Naive thymus-derived CD4-positive, alpha-beta T cell (primary cell): ENCODE measurements around the gene KHNYN. TPM values are rescaled to one million over a fixed set of nuclear protein-coding genes. Genes with fewer than 3 reads are reported as not detected.

Experiments used
- ATAC-seq: fragments of 150-1000 bp; cut with Tn5 transposase; 2 replicates; pipeline ENCODE4 v1.10.0; 2021; ENCODE audit warnings: mild to moderate bottlenecking, moderate library complexity
- CTCF ChIA-PET: fragments of 350-600 bp; sonication (Branson Sonifier 250); formaldehyde crosslinking; loops from one replicate; lab custom pipeline; 2021; ENCODE audit warnings: antibody characterized with exemption; lab: Charles Lee
- POLR2A ChIA-PET: fragments of 350-600 bp; sonication (Branson Sonifier 250); formaldehyde crosslinking; loops from one replicate; lab custom pipeline; 2021; ENCODE audit warnings: antibody characterized with exemption, inconsistent platforms; lab: Charles Lee
- DNase-seq, 9 donors: peaks; one replicate each; pipeline versions ENCODE4 v3.0.0 to v3.0.0-alpha.2; 2020 to 2022; ENCODE audit warnings: mixed read lengths in 1 of 9
- H3K27ac ChIP-seq: one replicate; pipeline ENCODE4 v1.7.0; 2013; ENCODE audit warnings: mild to moderate bottlenecking, low read depth, low read length, moderate library complexity
- H3K27me3 ChIP-seq, 2 donors: one replicate each; pipeline ENCODE4 v1.7.0; 2013; ENCODE audit warnings: low read length in 2 of 2, mild to moderate bottlenecking in 2 of 2, moderate library complexity in 2 of 2; ENCODE audit not compliant: control insufficient read depth in 2 of 2, insufficient read depth in 2 of 2
- H3K36me3 ChIP-seq, 3 experiments: 1 replicate in 2 of 3; 2 replicates in 1 of 3; pipeline ENCODE4 v1.7.0; 2013; ENCODE audit warnings: low read length in 3 of 3, mild to moderate bottlenecking in 3 of 3, moderate library complexity in 1 of 3; ENCODE audit not compliant: insufficient read depth in 3 of 3, control insufficient read depth in 2 of 3
- H3K4me1 ChIP-seq, 2 donors: one replicate each; pipeline ENCODE4 v1.7.0; 2013; ENCODE audit warnings: low read length in 2 of 2, mild to moderate bottlenecking in 2 of 2, moderate library complexity in 1 of 2; ENCODE audit not compliant: control insufficient read depth in 2 of 2, insufficient read depth in 2 of 2
- H3K4me3 ChIP-seq: 2 replicates; pipeline ENCODE4 v1.7.0; 2013; ENCODE audit warnings: mild to moderate bottlenecking, low read length
- H3K9me3 ChIP-seq, 3 experiments: 1 replicate in 2 of 3; 2 replicates in 1 of 3; pipeline ENCODE4 v1.7.0; 2013; ENCODE audit warnings: low read length in 3 of 3; ENCODE audit not compliant: control insufficient read depth in 2 of 3
- H3K27ac Mint-ChIP-seq, 9 donors: one replicate each; pipeline ENCODE4 v1.8.0; 2020 to 2022; ENCODE audit warnings: mixed read lengths in 9 of 9, mild to moderate bottlenecking in 8 of 9, moderate library complexity in 5 of 9, inconsistent platforms in 2 of 9
- H3K27me3 Mint-ChIP-seq, 5 donors: one replicate each; pipeline ENCODE4 v1.8.0; 2021 to 2022; ENCODE audit warnings: mixed read lengths in 5 of 5, mild to moderate bottlenecking in 1 of 5
- H3K36me3 Mint-ChIP-seq, 5 donors: one replicate each; pipeline ENCODE4 v1.8.0; 2020 to 2022; ENCODE audit warnings: mixed read lengths in 5 of 5, mild to moderate bottlenecking in 3 of 5, inconsistent platforms in 1 of 5
- H3K4me1 Mint-ChIP-seq, 7 donors: one replicate each; pipeline ENCODE4 v1.8.0; 2020 to 2022; ENCODE audit warnings: mixed read lengths in 7 of 7, mild to moderate bottlenecking in 3 of 7, inconsistent platforms in 1 of 7
- H3K4me3 Mint-ChIP-seq, 10 donors: one replicate each; pipeline ENCODE4 v1.8.0; 2020 to 2022; ENCODE audit warnings: mild to moderate bottlenecking in 10 of 10, mixed read lengths in 10 of 10, moderate library complexity in 6 of 10, inconsistent platforms in 2 of 10
- H3K9me3 Mint-ChIP-seq, 11 donors: one replicate each; pipeline ENCODE4 v1.8.0; 2020 to 2022; ENCODE audit warnings: mixed read lengths in 11 of 11, mild to moderate bottlenecking in 4 of 11, inconsistent platforms in 1 of 11, moderate library complexity in 1 of 11
- intact Hi-C, 2 donors: fragments of 100-400 bp; cut with micrococcal nuclease; formaldehyde crosslinking; loops; one replicate each; pipeline ENCODE4 v1.15.1; 2023
- polyA plus RNA-seq, 2 donors: library from polyadenylated mRNA; unstranded; fragments of 300-500 nt; fragmentation: Illumina TruSeq; gene quantifications; one replicate each; pipeline ENCODE4 v1.2.3, GENCODE V29; 2021
- total RNA-seq, 6 experiments: library from RNA in 5 of 6; stranded (reverse) in 5 of 6; gene quantifications; 1 replicate in 5 of 6; 2 replicates in 1 of 6; pipeline ENCODE4 v1.2.3 and lab custom pipeline; 2021 to 2026

The KHNYN gene
- total and polyA plus RNA-seq, 7 experiments from 2014 or later, result 12.7 to 139 (median 118) TPM

DNA sequence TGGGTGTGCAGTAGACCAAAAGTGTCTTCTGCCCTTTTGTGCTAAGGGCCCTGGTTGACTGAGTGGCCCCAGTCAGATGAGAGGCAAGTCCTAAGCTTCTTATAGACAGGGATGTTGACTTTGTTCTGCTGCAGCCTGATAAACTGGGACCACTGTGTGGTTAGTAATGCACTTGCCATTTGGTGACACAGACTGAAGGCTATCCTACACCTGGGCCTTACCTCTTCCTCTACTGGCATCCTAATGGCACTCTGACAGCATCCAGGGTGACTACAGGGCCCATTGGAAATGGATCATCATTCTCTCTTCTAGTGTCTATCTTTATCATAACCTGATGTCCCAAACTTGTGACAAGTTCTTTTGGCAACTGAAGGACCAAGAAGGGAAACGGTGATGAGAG lies 9.5 kb downstream of the KHNYN start:
- CTCF ChIA-PET, result interaction anchor here (3.1 to 10.1 kb wide), 2 partner anchors 105 to 106 kb away, joined by 13 to 317 read pairs; partner anchors contain the start of genes ADCY4 and RIPK3
- Histone ChIP-seq H3K36me3 (peaks cover 9 to 70% (median 12%) of the 10 kb centered on the region in 3 experiments), H3K4me3 (no peak overlapping the region), H3K9me3 (no peaks in the 10 kb centered on the region), H3K27ac (no peak overlapping the region), H3K4me1 (peaks cover 30 to 44% of the 10 kb centered on the region in 2 donors), H3K27me3 (no peaks in the 10 kb centered on the region)
- H3K27ac Mint-ChIP-seq, result peak overlapping the region in 8 of 9 donors; percentile 29 to 81 (median 59)
- H3K36me3 Mint-ChIP-seq, result peaks cover 0 to 52% (median 13%) of the 10 kb centered on the region in 5 donors
- H3K27me3 Mint-ChIP-seq, result peaks cover 0 to 3% (median 0%) of the 10 kb centered on the region in 5 donors
- POLR2A ChIA-PET, result interaction anchor here (4.7 to 5.3 kb wide), 2 partner anchors 9 to 106 kb away, joined by 25 to 105 read pairs; partner anchors contain the start of genes CBLN3 and KHNYN
- intact Hi-C loops, result loop anchor here in 1 of 2 donors (10.0 kb wide), 1 partner anchor 884 kb away; the partner anchor contains the start of genes THTPA and ZFHX2
- H3K4me3 Mint-ChIP-seq, result peak overlapping the region in 2 of 10 donors; percentile 12 to 33
- DNase-seq (no peak), ATAC-seq (no peak)
- peaks cover 0 to 6% (median 0%) of the 10 kb centered on the region in 11 donors for H3K9me3 Mint-ChIP-seq
- H3K4me1 Mint-ChIP-seq, result peaks cover 37 to 77% (median 72%) of the 10 kb centered on the region in 7 donors

DNA sequence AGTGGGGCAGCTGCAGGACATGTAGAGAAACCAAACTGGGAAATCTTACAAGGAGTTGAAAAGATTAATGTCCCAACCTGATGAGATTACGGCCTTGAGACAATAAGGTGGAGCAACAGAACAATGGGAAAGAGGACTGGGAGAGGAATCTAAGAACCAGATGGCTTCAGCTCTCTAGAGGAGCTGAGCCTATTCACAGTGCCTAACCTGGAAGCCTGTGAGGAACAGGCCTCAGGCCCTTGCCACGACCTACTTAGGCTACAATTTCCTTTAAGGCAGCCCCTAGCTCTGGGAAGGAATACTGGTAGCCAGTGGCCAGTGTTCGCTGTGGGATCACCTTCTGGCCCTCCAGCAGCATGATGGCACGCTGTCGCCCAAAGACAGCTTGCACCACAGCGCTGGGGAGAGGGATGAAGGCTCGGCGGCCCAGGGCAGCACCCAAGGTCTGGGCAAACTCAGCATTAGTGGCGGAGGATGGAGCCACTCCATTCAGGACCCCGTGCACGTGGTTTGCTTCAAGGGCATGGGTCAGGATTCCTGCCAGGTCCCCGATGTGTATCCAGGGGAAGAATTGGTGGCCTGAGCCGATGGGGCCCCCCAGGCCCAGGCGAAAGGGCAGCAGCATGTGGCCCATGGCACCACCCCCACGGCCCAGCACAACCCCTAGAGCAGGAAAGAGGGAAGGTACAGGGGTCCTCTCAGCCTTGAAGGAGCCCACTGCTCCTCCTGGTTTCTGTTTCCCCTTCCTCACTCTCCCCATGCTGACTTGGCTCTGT lies 10.3 kb downstream of the KHNYN start:
- Histone ChIP-seq H3K27me3 (no peaks in the 10 kb centered on the region), H3K36me3 (peaks cover 9 to 62% (median 12%) of the 10 kb centered on the region in 3 experiments), H3K9me3 (no peaks in the 10 kb centered on the region), H3K27ac (no peak overlapping the region), H3K4me1 (peaks cover 30 to 44% of the 10 kb centered on the region in 2 donors), H3K4me3 (no peak overlapping the region)
- H3K4me3 Mint-ChIP-seq, result peak overlapping the region in 6 of 10 donors; percentile 7 to 61 (median 26)
- H3K27ac Mint-ChIP-seq, result peak overlapping the region in 6 of 9 donors; percentile 29 to 98 (median 62)
- H3K9me3 Mint-ChIP-seq, result peaks cover 0 to 6% (median 0%) of the 10 kb centered on the region in 11 donors
- ATAC-seq, result no peak
- intact Hi-C loops, result loop anchor here (5.0 to 10.0 kb wide), 5 partner anchors 232 to 1403 kb away; partner anchors contain the start of genes PPP1R3E (in 1 of the 2), THTPA (in 1 of the 2) and ZFHX2 (in 1 of the 2)
- peaks cover 37 to 74% (median 68%) of the 10 kb centered on the region in 7 donors for H3K4me1 Mint-ChIP-seq
- ChIA-PET POLR2A (interaction anchor here (2.0 to 5.3 kb wide), 4 partner anchors 10 to 131 kb away, joined by 9 to 105 read pairs (median 18); partner anchors contain the start of genes CBLN3, CIDEB and KHNYN), CTCF (interaction anchor here (1.6 to 3.1 kb wide), 2 partner anchors 107 to 197 kb away, joined by 5 to 13 read pairs; partner anchors contain the start of gene TINF2)
- peaks cover 0 to 3% (median 0%) of the 10 kb centered on the region in 5 donors for H3K27me3 Mint-ChIP-seq
- DNase-seq, result no peak
- H3K36me3 Mint-ChIP-seq, result peaks cover 0 to 47% (median 13%) of the 10 kb centered on the region in 5 donors

DNA sequence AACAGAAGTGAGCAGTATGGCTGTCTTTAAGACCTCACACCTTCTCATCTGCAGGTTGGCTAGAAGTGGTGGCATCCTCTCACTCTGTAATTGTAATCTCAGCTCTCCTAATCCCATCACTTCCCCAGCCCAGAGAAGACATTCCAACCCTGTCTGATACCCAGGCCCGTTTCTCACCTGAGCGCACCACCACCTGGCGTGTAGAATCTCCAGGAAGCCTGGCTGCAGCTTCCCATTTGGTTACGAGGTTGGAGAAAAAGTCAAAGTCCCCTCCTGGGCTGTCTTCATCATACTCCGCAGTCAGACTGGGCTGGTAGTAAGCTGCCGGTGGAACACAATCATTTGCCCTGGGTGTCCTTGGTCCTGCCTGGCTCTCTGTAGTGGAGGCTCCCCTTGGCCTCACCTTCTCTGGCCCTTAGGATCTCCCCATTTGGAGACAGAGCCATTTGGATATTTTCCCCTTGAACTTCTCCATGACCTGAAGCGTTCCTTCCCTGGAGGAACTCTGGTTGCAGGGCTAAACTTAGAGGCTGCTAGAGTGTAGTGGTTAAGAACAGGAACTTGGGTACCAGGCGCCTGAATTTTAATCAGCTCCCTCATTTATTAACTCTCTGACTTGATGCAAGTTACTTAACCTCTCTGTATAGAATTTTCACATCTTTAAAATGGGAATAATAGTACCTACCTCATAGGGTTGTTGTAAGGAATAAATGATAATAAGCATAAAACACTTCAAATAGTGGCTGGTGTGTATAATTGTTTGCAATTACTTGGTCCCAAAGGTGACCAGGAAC lies 11.0 kb downstream of the KHNYN start:
- Histone ChIP-seq H3K9me3 (no peaks in the 10 kb centered on the region), H3K27me3 (no peaks in the 10 kb centered on the region), H3K4me1 (peaks cover 30 to 44% of the 10 kb centered on the region in 2 donors), H3K36me3 (peaks cover 9 to 56% (median 12%) of the 10 kb centered on the region in 3 experiments), H3K4me3 (no peak overlapping the region), H3K27ac (peak overlapping the region; percentile 98)
- ATAC-seq (no peak), DNase-seq (no peak)
- ChIA-PET CTCF (interaction anchor here (0.7 to 3.1 kb wide), 5 partner anchors 9 to 198 kb away, joined by 3 to 13 read pairs (median 5); partner anchors contain the start of gene TINF2), POLR2A (interaction anchor here (1.2 to 5.3 kb wide), 8 partner anchors 7 to 198 kb away, joined by 3 to 105 read pairs (median 8); partner anchors contain the start of genes CBLN3, CIDEB, KHNYN and TINF2)
- Mint-ChIP-seq H3K27me3 (peaks cover 0 to 3% (median 0%) of the 10 kb centered on the region in 5 donors), H3K27ac (peak overlapping the region in 8 of 9 donors; percentile 34 to 98 (median 96)), H3K36me3 (peaks cover 0 to 42% (median 13%) of the 10 kb centered on the region in 5 donors), H3K4me3 (peak overlapping the region; percentile 91 to 98 (median 95)), H3K9me3 (peaks cover 0 to 6% (median 0%) of the 10 kb centered on the region in 11 donors), H3K4me1 (peaks cover 37 to 70% (median 61%) of the 10 kb centered on the region in 7 donors)
- intact Hi-C loops, result loop anchor here (5.0 kb wide), 4 partner anchors 231 to 1404 kb away; partner anchors contain the start of gene PPP1R3E (in 1 of the 2)

DNA sequence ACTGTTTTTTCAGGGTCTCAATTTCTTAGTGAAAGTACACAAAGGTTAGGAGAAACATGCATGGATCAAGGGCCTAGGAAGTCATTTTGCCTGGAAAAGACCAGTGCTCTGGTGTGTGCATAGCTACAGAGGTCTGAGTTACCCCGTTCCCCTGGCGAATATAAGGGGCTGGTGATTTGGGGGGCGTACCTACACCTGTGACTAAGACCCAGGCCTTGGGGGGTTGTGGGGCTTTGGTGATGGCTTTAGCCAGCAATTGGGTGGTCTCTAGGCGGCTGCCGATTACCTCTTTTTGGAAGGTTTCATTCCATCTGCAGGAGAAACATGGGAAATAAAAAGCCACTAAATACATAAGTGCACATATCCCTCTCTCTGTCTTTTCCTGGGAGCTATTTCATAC lies 11.7 kb downstream of the KHNYN start:
- peak overlapping the region; percentile 91 to 98 (median 95) for H3K4me3 Mint-ChIP-seq
- DNase-seq (no peak), ATAC-seq (no peak)
- Histone ChIP-seq H3K27ac (peak overlapping the region; percentile 98), H3K4me3 (peak overlapping the region; percentile 85), H3K9me3 (no peaks in the 10 kb centered on the region), H3K4me1 (peaks cover 30 to 42% of the 10 kb centered on the region in 2 donors), H3K36me3 (peaks cover 9 to 50% (median 12%) of the 10 kb centered on the region in 3 experiments), H3K27me3 (no peaks in the 10 kb centered on the region)
- peaks cover 36 to 66% (median 58%) of the 10 kb centered on the region in 7 donors for H3K4me1 Mint-ChIP-seq
- H3K27me3 Mint-ChIP-seq, result peaks cover 0 to 3% (median 0%) of the 10 kb centered on the region in 5 donors
- intact Hi-C loops, result loop anchor here (5.0 kb wide), 4 partner anchors 231 to 1404 kb away; partner anchors contain the start of gene PPP1R3E (in 1 of the 2)
- H3K27ac Mint-ChIP-seq, result peak overlapping the region; percentile 92 to 99 (median 98)
- POLR2A ChIA-PET, result interaction anchor here (0.6 to 5.3 kb wide), 18 partner anchors 8 to 327 kb away, joined by 3 to 105 read pairs (median 3); partner anchors contain the start of genes CBLN3, CHMP4A, CIDEB and DCAF11
- CTCF ChIA-PET, result interaction anchor here (0.7 to 3.1 kb wide), 5 partner anchors 10 to 199 kb away, joined by 3 to 13 read pairs (median 5); partner anchors contain the start of genes CBLN3, KHNYN and TINF2
- H3K9me3 Mint-ChIP-seq, result peaks cover 0 to 6% (median 0%) of the 10 kb centered on the region in 11 donors
- peaks cover 0 to 40% (median 14%) of the 10 kb centered on the region in 5 donors for H3K36me3 Mint-ChIP-seq

DNA sequence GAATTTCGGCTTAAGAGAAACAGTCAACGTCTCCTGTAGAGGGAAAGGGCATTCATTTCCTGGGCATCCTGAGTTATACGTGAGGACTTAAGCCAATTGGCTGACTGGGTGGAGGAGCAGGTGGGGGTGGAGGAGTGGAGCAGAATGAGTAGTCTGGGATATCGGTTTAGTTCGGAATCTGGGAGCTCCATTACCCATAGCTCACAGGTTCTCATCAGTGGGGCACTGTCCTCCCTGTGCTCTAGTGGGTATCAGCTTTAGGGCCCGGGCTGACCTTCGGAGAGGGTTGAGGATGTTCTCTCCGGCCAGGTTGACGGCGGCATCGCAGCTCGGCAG lies 12.1 kb downstream of the KHNYN start:
- no peaks in the 10 kb centered on the region for H3K27me3 ChIP-seq
- H3K4me3 Mint-ChIP-seq, result peak overlapping the region; percentile 91 to 98 (median 95)
- peaks cover 32 to 62% (median 54%) of the 10 kb centered on the region in 7 donors for H3K4me1 Mint-ChIP-seq
- intact Hi-C loops, result loop anchor here (1.0 to 5.0 kb wide), 20 partner anchors 11 to 1405 kb away; partner anchors contain the start of genes GMPR2 (in 2 of the 2), NEDD8 (in 2 of the 2), RABGGTA (in 2 of the 2) and TINF2 (in 2 of the 2)
- ATAC-seq (no peak), DNase-seq (no peak)
- H3K4me1 ChIP-seq, result peaks cover 26 to 38% of the 10 kb centered on the region in 2 donors
- peak overlapping the region; percentile 85 for H3K4me3 ChIP-seq
- peaks cover 0 to 3% (median 0%) of the 10 kb centered on the region in 5 donors for H3K27me3 Mint-ChIP-seq
- H3K9me3 ChIP-seq, result no peaks in the 10 kb centered on the region
- peaks cover 0 to 6% (median 0%) of the 10 kb centered on the region in 11 donors for H3K9me3 Mint-ChIP-seq
- H3K36me3 Mint-ChIP-seq, result peaks cover 0 to 38% (median 13%) of the 10 kb centered on the region in 5 donors
- H3K27ac ChIP-seq, result peak overlapping the region; percentile 98
- ChIA-PET POLR2A (interaction anchor here (0.6 to 5.3 kb wide), 18 partner anchors 8 to 328 kb away, joined by 3 to 105 read pairs (median 3); partner anchors contain the start of genes CBLN3, CHMP4A, CIDEB and DCAF11), CTCF (interaction anchor here (0.7 to 3.1 kb wide), 6 partner anchors 10 to 199 kb away, joined by 3 to 13 read pairs (median 4); partner anchors contain the start of genes CBLN3, CIDEB, KHNYN and TINF2)
- H3K27ac Mint-ChIP-seq, result peak overlapping the region; percentile 92 to 99 (median 98)
- H3K36me3 ChIP-seq, result peaks cover 9 to 48% (median 12%) of the 10 kb centered on the region in 3 experiments
